ENCODE data around the gene RCAN1. TPM values are rescaled to one million over a fixed set of nuclear protein-coding genes. Genes with fewer than 3 reads are reported as not detected.

Gene RCAN1
- total and polyA plus RNA-seq, 9 of the 15 experiments (the other 6 are each of a cell fraction or from before 2014, with no cell fraction given) = 4.4 to 16.5 (median 12.3) TPM

DNA sequence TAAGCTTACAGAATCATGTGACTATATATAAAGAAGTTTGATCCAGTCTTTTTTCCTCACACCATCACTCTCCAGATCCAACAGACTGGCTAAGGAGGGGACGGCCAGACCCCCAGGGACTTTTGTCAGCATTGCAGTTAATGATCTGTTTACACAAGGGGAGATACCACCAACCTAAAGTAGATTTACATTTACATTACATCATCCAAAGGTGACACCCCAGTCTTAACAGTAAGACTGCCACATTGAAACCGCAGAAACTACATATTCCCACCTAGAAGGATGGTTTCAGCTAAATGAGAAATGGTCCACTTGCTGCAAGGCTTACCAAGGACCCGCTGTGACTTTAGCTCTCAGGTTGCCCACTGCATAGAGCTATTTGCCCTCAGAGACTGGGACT, 3.4 kb downstream of the RCAN1 start (continued):
- TF ChIP-seq ZNF143 (CRISPR knock-in tag; IDR thresholded peaks at IDR 0.05) (no peak), MAZ (CRISPR knock-in tag; conservative IDR thresholded peaks at IDR 0.05 in 1 of 2, IDR thresholded peaks at IDR 0.05 in 1 of 2) (no peak), CUX1 (CRISPR knock-in tag; IDR thresholded peaks at IDR 0.05) (no peak), SOX6 (IDR thresholded peaks at IDR 0.05) (0 out of 2 replicates have a peak, but pooled peaks have one; percentile 13), POLR2B (IDR thresholded peaks at IDR 0.05; ENCODE audit: low read depth, partially characterized antibody) (no peak), SREBF2 (CRISPR knock-in tag; IDR thresholded peaks at IDR 0.05) (no peak), DEAF1 (CRISPR knock-in tag; IDR thresholded peaks at IDR 0.05) (no peak), HNRNPUL1 (IDR thresholded peaks at IDR 0.05; ENCODE audit: low read length) (no peak)
